HepG2 (cell line): ENCODE data around the gene PYGB. TPM values are rescaled to one million over a fixed set of nuclear protein-coding genes. Genes with fewer than 3 reads are reported as not detected.

ENCODE experiments used
- ARID2 ChIP-seq: sonication (generic); formaldehyde crosslinking; IDR thresholded peaks from 2 replicates; pipeline ENCODE4 v1.8.1; 2022; ENCODE audit warnings: mild to moderate bottlenecking, missing genetic modification reagents, borderline replicate concordance
- BHLHE40 ChIP-seq: IDR thresholded peaks from 2 replicates; pipeline ENCODE4 v1.6.1; 2011; ENCODE audit warnings: low read length, improper control_type of control experiment
- EHMT2 ChIP-seq: fragments of 200-600 bp; sonication (generic); IDR thresholded peaks from 2 replicates; pipeline ENCODE4 v1.7.0; 2017; ENCODE audit warnings: antibody characterized with exemption, low read depth, low read length, borderline replicate concordance
- GATA4 ChIP-seq: sonication (generic); IDR thresholded peaks from 2 replicates; pipeline ENCODE4 v1.6.1; 2016; ENCODE audit warnings: antibody characterized with exemption, low read depth, borderline replicate concordance
- GATAD1 ChIP-seq: IDR thresholded peaks from 2 replicates; pipeline ENCODE4 v1.6.1; 2016; ENCODE audit warnings: missing genetic modification reagents, missing compliant biosample characterization
- HOXA7 ChIP-seq: sonication (generic); formaldehyde crosslinking; IDR thresholded peaks from 2 replicates; pipeline ENCODE4 v1.8.1; 2022; ENCODE audit warnings: mild to moderate bottlenecking, missing genetic modification reagents, moderate library complexity
- IRX3 ChIP-seq: sonication (generic); formaldehyde crosslinking; IDR thresholded peaks from 2 replicates; pipeline ENCODE4 v1.8.1; 2023; ENCODE audit warnings: mild to moderate bottlenecking, low read depth, missing genetic modification reagents, borderline replicate concordance
- JARID2 ChIP-seq: sonication (generic); formaldehyde crosslinking; IDR thresholded peaks from 2 replicates; pipeline ENCODE4 v1.8.1; 2023; ENCODE audit warnings: missing genetic modification reagents, inconsistent platforms; ENCODE audit not compliant: insufficient replicate concordance
- MAFF ChIP-seq: IDR thresholded peaks from 2 replicates; pipeline ENCODE4 v1.6.1; 2011; ENCODE audit warnings: low read depth, low read length, improper control_type of control experiment
- NFKB2 ChIP-seq: sonication (generic); formaldehyde crosslinking; IDR thresholded peaks from 2 replicates; pipeline ENCODE4 v1.4.0; 2020; ENCODE audit warnings: missing genetic modification reagents, borderline replicate concordance
- NR2F1 ChIP-seq, 2 experiments: fragments of 450-650 bp in 1 of 2; formaldehyde crosslinking in 1 of 2; IDR thresholded peaks; 2 replicates each; pipeline versions ENCODE4 v1.5.0 to v1.6.1; 2016 to 2020; ENCODE audit warnings: mild to moderate bottlenecking in 1 of 2, missing compliant biosample characterization in 1 of 2, missing genetic modification reagents in 1 of 2, moderate library complexity in 1 of 2
- REXO4 ChIP-seq: sonication (generic); formaldehyde crosslinking; IDR thresholded peaks from 2 replicates; pipeline ENCODE4 v1.8.0; 2022; ENCODE audit warnings: missing genetic modification reagents, mild to moderate bottlenecking, borderline replicate concordance
- SPEN ChIP-seq: sonication (generic); formaldehyde crosslinking; IDR thresholded peaks from 2 replicates; pipeline ENCODE4 v1.5.1; 2020; ENCODE audit warnings: low read depth, mild to moderate bottlenecking, missing genetic modification reagents
- TERF1 ChIP-seq: sonication (generic); formaldehyde crosslinking; IDR thresholded peaks from 2 replicates; pipeline ENCODE4 v1.8.0; 2022; ENCODE audit warnings: mild to moderate bottlenecking, missing genetic modification reagents, moderate library complexity
- ZBTB26 ChIP-seq: IDR thresholded peaks from 2 replicates; pipeline ENCODE4 v1.6.1; 2016; ENCODE audit warnings: missing compliant biosample characterization, missing genetic modification reagents, borderline replicate concordance
- ZFYVE20 ChIP-seq: sonication (generic); formaldehyde crosslinking; IDR thresholded peaks from 2 replicates; pipeline ENCODE4 v1.8.0; 2023; ENCODE audit warnings: low read depth, mild to moderate bottlenecking, moderate library complexity, missing genetic modification reagents, borderline replicate concordance
- ZNF12 ChIP-seq: sonication (generic); formaldehyde crosslinking; IDR thresholded peaks from 2 replicates; pipeline ENCODE4 v1.5.0; 2020; ENCODE audit warnings: missing genetic modification reagents
- ZNF280D ChIP-seq: sonication (generic); formaldehyde crosslinking; IDR thresholded peaks from 2 replicates; pipeline ENCODE4 v1.5.1; 2020; ENCODE audit warnings: mild to moderate bottlenecking, missing genetic modification reagents
- ZNF503 ChIP-seq: sonication (generic); formaldehyde crosslinking; IDR thresholded peaks from 2 replicates; pipeline ENCODE4 v1.4.0; 2020; ENCODE audit warnings: missing genetic modification reagents
- ZNF512 ChIP-seq: sonication (generic); formaldehyde crosslinking; IDR thresholded peaks from 2 replicates; pipeline ENCODE4 v1.4.0; 2020; ENCODE audit warnings: mild to moderate bottlenecking, missing genetic modification reagents
- ZNF792 ChIP-seq: IDR thresholded peaks from 2 replicates; pipeline ENCODE4 v1.6.1; 2016
- polyA plus RNA-seq, 8 experiments: library from polyadenylated mRNA; depleted of rRNA in 3 of 8; stranded (reverse) in 7 of 8; unstranded in 1 of 8; fragments of >200 nt; fragmentation: Illumina TruSeq in 4 of 8; extraction: Trizol in 4 of 8; gene quantifications; 2 replicates each; pipeline versions ENCODE4 v1.2.1 to v1.2.3, GENCODE V29; 2011 to 2016; ENCODE audit warnings: low read depth in 4 of 8, missing spikeins in 1 of 8, mixed read lengths in 1 of 8; ENCODE audit not compliant: insufficient read depth in 1 of 8
- total RNA-seq, 5 experiments: library from RNA; depleted of rRNA; stranded (reverse); fragments of >200 nt; fragmentation: Illumina TruSeq; extraction: Trizol; gene quantifications; 2 replicates each; pipeline ENCODE4 v1.2.3, GENCODE V29; 2016; ENCODE audit warnings: low read depth in 1 of 5

PYGB gene
- total and polyA plus RNA-seq, 2 of the 13 experiments (the other 11 are each of a cell fraction or from before 2014, with no cell fraction given): 24.2 to 86.3 TPM

- TF ChIP-seq TERF1 (CRISPR knock-in tag) (no peak), ZNF792 (CRISPR knock-in tag) (no peak), GATA4 (no peak), NR2F1 (CRISPR knock-in tag; IDR thresholded peaks at IDR 0.05) (peak in 1 of 2 experiments; percentile 65; a peak in 2 of 4 replicates), ZNF512 (CRISPR knock-in tag) (no peak), MAFF (no peak), HOXA7 (CRISPR knock-in tag) (no peak), ZNF503 (no peak), IRX3 (no peak), ZFYVE20 (CRISPR knock-in tag) (no peak), JARID2 (no peak), NFKB2 (no peak), ARID2 (CRISPR knock-in tag) (no peak), ZBTB26 (CRISPR knock-in tag) (no peak), ZNF12 (no peak), BHLHE40 (peak; percentile 55; the same call in 1 of the 2 replicates), SPEN (CRISPR knock-in tag) (no peak), REXO4 (CRISPR knock-in tag) (no peak), GATAD1 (CRISPR knock-in tag) (no peak), EHMT2 (no peak), ZNF280D (CRISPR knock-in tag) (no peak)
Observed at GRCh38 chr20:25227317-25227831, 20.5 kb upstream of the PYGB start (continued).
